Thyroid gland (tissue), 4 donors: ENCODE data around the gene TET3.

Source experiments
- POLR2A ChIP-seq, 2 donors: fragments of 450-650 bp; IDR thresholded peaks; one replicate each; pipeline ENCODE4 v1.6.1; 2017; ENCODE audit warnings: antibody characterized with exemption in 2 of 2, mild to moderate bottlenecking in 2 of 2, moderate library complexity in 1 of 2
- TF ChIP-seq, protein P1 (sequence below), 6 experiments: fragments of 200-600 bp in 3 of 6; fragments of 450-650 bp in 3 of 6; sonication (generic) in 3 of 6; IDR thresholded peaks; one replicate each; pipeline ENCODE4 v1.5.1; 2016 to 2019; ENCODE audit warnings: antibody characterized with exemption in 6 of 6, mild to moderate bottlenecking in 2 of 6, inconsistent platforms in 1 of 6, moderate library complexity in 1 of 6

DNA sequence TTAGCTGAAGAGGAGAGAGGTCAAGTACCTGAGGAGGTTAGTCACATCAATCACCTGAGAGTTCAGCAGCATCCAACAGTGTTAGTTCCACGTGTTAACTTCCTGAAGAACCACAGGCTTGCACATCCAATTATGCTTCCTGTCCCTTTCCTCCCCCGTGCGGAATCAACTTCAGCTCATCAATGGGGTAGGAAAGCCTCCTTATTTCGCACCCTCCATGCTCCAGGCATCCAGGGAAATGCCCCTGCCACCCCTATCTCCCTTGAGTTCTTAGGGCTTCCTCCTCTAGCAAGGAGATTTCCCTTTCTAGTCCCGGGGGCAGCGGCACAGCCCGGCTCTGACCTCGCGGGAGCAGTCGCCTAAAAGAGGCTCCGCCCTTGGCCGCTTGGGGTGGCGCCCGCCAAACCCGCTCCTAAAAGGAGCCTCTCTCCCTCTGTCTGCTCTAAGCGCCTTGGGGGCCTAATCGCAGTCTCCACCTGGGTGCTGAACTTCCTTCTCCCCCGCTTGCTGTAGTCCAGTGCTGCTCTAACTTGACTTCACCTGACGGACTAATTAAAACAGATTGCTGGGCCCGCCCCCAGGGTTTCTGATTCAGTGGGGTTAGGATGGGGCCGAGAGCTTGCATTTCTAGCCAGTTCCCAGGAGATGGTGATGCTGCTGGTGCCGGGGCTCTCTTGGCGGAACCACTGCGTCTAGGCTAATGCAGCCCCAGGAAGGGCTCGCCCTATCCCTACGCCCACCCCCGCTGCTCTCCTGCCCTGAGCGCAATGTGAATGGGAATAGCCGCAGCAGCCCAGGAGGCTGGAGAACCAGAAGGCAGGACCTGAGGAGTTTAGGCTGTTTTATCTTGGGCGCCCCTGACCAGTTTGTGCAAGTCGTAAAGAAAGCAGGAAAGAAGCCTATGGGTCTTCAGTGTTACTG, 3.4 kb upstream of the TET3 start:
- TF ChIP-seq, protein P1, sequence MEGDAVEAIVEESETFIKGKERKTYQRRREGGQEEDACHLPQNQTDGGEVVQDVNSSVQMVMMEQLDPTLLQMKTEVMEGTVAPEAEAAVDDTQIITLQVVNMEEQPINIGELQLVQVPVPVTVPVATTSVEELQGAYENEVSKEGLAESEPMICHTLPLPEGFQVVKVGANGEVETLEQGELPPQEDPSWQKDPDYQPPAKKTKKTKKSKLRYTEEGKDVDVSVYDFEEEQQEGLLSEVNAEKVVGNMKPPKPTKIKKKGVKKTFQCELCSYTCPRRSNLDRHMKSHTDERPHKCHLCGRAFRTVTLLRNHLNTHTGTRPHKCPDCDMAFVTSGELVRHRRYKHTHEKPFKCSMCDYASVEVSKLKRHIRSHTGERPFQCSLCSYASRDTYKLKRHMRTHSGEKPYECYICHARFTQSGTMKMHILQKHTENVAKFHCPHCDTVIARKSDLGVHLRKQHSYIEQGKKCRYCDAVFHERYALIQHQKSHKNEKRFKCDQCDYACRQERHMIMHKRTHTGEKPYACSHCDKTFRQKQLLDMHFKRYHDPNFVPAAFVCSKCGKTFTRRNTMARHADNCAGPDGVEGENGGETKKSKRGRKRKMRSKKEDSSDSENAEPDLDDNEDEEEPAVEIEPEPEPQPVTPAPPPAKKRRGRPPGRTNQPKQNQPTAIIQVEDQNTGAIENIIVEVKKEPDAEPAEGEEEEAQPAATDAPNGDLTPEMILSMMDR (IDR thresholded peaks at IDR 0.05), result no peak
- no peak for TF ChIP-seq POLR2A (IDR thresholded peaks at IDR 0.05)
